CD4-positive, alpha-beta T cell treated with Interleukin-6 at 100 ng/mL for 8 hours (primary cell): ENCODE measurements around the gene SLU7.
A peak's percentile ranks its signal among the peaks of the same experiment; 100 is the strongest.

Experiments used
- DNase-seq: peaks from one replicate; pipeline ENCODE4 v3.0.0-alpha.2; 2020; ENCODE audit warnings: mixed read lengths, low spot score

SLU7 gene

GRCh38 chr5:160418561-160419457, at the start of gene SLU7:
Gene SLU7, minus strand, starts transcription at chr5:160419081. Its CDS starts 3,787 bp downstream, at chr5:160415294.
- peak; percentile 90 for DNase-seq

DNA sequence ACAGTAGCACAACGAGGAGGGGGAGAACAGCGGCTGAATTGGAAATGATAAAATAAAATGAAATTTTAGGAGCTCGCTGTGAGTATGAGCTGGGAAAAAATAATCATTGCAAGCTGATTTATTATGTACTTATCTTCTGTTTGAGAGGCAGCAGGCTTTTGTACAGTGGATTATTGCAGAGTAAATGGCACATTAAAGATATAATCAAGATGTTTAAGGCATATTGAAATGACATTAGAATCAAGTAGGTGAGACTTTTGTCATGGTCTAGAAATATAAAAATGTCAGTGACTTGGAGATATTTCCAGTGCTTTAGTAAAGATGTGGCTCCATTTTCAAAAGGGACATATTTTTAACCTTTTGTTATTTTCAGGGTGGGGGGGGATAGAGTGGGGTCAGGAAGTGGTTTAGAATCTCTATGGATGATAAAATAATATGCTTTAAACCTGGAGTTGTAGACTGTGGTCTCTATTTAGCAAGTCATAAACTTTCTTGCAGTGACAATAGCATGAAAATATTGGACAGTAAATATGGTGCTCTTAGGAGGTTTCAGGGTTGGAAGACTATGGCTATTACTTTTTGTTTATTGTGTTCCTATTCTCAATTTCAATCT, 49.6 kb upstream of the SLU7 start:
- DNase-seq, result no peak

DNA sequence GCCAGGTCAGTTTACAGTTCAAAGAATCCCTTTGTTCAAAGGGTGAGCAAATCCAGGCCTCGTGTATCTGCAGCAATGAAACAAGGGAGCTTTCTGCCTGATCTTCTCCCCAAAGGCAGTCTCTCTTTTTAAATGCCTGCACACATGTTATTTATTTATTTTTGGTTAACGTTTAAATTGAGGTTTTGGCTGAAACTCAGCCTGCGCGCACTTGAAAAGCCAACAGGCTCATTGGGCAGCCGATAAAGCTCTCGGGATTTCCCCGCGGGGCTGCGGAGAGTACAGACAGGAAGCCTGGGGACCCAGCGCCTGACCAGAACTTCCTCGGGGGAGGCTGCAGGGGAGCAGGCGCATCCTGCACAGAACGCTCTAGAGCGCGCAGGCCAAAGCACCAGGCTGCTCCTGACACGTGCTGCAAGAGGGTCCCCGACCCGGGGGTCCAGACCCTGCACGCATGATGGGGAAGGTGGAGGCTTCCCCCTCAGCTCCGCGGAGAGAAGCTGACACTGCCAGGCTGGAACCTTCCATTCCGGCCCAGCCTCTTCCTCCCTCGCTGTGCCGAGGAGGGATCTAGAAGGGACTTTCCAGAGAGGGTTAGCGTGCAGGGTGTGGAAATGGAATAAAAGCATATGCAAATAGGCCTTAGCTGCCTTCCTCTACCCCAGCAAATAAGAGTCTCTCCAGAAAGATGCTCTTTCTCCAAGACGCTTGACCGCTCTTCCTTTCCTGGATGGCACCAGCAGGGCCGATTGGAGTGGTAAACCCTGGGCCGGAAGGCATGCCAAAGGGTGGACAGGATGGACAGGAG, 48.9 kb upstream of the SLU7 start:
- DNase-seq, result peak; percentile 81

DNA sequence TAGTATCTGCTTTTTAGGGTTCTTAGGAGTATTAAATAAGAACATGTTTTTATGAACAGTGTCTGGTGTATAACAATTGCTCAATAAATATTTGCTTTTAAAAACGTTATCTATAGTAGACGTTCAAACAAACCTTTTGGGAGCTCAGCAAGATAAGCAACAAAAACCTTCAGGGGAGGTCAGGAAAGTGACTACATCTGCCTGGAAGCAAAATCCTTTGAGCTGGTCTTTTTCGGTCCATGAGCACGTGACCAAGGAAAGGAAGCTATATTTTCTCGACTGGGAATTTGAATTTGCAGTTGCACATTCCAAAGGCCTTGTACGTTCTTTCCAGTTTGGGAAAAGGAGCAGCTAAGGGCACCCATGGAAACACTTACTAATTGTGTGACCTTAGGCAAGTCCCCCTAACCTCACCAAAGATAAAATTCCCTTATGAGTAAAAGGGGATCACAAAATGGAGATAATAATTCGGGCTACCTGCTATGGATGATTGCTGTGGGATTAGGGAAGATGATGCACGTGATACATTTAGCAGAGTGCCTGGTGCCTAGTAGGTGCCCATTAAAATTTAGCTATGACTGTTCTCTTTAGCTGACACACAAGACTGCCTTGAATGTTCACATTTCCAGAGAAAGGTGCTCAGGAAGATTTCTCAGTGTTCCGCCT, 48.1 kb upstream of the SLU7 start:
- DNase-seq, result no peak

DNA sequence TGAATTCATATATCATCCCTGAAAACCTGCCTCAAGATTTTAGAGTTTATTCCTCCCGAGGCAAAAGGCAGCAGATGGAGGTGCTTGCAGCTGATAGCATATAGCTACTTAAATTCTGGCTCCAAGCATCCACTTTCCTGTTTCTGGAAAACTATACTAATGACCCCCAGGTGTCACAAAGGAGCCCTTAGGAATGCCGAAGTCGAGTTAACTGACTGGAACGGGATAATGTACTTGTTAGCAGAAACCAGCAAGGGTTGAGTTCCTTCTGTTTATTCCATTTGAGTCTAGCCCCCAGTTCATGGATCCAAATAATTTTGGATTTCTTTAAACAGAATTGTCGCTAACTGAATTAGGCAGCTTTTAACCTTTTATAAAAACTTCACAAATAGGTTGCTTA, 47.2 kb upstream of the SLU7 start:
- DNase-seq, result no peak

GRCh38 chr5:160464466-160464797, 45.6 kb upstream of the SLU7 start:
- no peak for DNase-seq

DNA sequence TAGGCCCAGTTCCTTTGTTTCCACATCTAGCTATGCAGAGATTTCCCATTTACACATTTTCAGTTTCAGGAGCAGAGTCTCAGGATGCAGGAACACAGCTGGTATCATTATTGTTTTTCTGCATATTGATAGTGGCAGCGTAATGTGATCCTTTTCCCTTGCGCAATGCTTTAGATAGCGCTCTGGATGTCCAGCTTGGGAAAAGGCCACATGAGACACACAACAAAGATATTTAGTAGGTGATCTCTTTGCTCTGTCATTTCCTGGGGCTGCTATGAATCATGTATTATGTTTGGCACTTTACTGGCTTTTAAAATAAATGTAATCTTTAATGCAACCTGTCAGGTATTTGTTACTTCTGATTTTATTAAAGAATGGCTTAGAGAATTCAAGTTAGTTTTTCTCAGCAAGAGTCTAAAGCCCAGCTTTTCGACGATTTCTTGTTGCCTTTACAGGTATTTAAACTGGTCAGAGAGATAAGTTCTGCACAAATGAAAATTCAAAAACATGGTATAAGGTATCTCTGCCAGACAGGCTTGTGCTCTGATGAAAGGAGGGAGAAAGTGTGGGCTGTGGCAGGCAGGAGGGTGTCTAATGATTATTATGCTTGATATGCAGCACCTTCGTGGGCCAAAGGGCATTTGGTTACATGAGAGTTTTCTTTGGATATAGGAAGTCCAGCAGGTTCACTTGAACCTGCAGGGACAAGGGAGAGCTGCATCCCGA, 45.0 kb upstream of the SLU7 start:
- DNase-seq, result no peak

DNA sequence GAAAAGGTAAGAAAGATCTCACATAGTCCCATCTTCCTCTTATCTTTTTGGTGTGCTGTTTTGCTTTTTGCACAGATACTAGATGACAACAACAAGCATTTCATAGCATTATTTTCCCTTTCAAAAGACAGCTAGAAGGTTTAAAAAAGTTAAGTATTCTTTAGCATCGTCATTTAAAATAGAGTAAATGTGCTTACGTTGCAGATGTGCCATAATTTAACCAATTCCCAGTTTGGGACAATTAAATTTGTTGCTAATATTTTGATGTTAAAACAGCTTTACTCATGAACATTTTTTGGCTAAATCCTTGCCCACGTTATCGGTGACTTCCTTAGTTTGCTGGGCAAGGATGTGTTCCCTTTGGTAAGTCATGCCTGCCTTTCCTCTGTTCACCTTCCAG, 44.3 kb upstream of the SLU7 start:
- DNase-seq, result no peak

GRCh38 chr5:160462167-160462566, 43.3 kb upstream of the SLU7 start:
- no peak for DNase-seq

DNA sequence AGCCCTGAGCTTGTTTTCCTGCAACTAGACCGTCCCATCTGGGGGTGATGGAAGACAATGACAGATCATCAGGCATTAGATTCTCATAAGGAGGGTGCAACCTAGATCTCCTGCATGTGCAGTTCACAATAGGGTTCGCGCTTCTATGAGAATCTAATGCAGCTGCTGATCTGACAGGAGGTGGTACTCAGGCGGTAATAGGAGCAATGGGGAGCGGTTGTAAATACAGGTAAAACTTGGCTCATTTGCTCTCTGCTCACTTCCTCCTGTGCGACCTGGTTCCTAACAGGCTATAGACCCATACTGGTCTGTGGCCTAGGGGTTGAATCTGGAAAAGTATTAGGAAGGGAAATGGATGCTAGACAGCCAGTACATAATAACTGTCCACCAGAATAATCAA, 42.5 kb upstream of the SLU7 start:
- DNase-seq, result no peak

- DNase-seq, result no peak
These were observed 41.6 kb upstream of the SLU7 start for GRCh38 chr5:160460377-160461049.

- DNase-seq, result no peak
These were observed 40.2 kb upstream of the SLU7 start for GRCh38 chr5:160458806-160459800.

GRCh38 chr5:160457252-160457651, 38.4 kb upstream of the SLU7 start:
- no peak for DNase-seq

GRCh38 chr5:160456480-160457177, 37.7 kb upstream of the SLU7 start:
- DNase-seq, result no peak

- no peak for DNase-seq
These were observed 36.7 kb upstream of the SLU7 start for GRCh38 chr5:160455600-160455999.

DNA sequence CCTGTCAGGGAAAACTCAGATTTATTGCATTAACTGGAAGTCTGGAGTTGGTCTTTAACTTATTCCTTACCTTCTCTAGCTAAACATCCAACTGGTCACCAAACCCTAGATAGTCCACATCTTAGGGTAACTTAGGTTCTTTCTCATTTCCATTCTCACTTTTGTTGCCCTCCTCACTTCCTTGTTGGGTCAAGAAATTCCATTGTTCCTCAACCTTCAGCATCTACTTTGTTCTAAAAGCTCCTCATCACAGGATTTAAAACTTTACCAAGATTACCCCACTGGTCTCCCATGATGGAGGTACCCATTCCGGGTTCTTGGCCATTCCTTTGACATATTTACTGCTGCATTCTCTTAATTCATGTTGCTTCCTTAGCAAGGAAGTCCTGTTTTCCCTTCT, 34.9 kb upstream of the SLU7 start:
- DNase-seq, result no peak

- DNase-seq, result no peak
These were observed 33.9 kb upstream of the SLU7 start for GRCh38 chr5:160452795-160453194.

GRCh38 chr5:160452036-160452435, 33.2 kb upstream of the SLU7 start:
- DNase-seq, result no peak

- no peak for DNase-seq
These were observed 32.4 kb upstream of the SLU7 start for GRCh38 chr5:160451281-160451680.
